GM21529 (cell line): Measurements from ENCODE around the gene FRMD3.
"Not testable (repeated sequence)": the region's sequence is repeated elsewhere in the genome, so short reads cannot be mapped to it uniquely, and the experiment has no call there.

Experiments
- ATAC-seq: cut with Tn5 transposase; IDR thresholded peaks from one replicate; pipeline ENCODE4 v1.9.1; 2021; ENCODE audit not compliant: unreplicated experiment

FRMD3 gene

GRCh38 chr9:83523684-83524083 is 14.5 kb downstream of the FRMD3 start:
- ATAC-seq, result no peak

- no peak for ATAC-seq
Measured at GRCh38 chr9:83521411-83521810, 16.8 kb downstream of the FRMD3 start.

- no peak for ATAC-seq
Measured at GRCh38 chr9:83521011-83521410, 17.2 kb downstream of the FRMD3 start.

GRCh38 chr9:83520292-83520691 is 17.9 kb downstream of the FRMD3 start:
- no peak for ATAC-seq

GRCh38 chr9:83517980-83518379 is 20.2 kb downstream of the FRMD3 start:
- not testable (repeated sequence) for ATAC-seq

GRCh38 chr9:83514767-83515166 is 23.4 kb downstream of the FRMD3 start:
- no peak for ATAC-seq

- ATAC-seq, result no peak
Measured at GRCh38 chr9:83512621-83513020, 25.6 kb downstream of the FRMD3 start.

- ATAC-seq, result peak; percentile 92
Measured at GRCh38 chr9:83511051-83511450, 27.1 kb downstream of the FRMD3 start.

GRCh38 chr9:83509402-83509801 is 28.8 kb downstream of the FRMD3 start:
- ATAC-seq, result no peak

- no peak for ATAC-seq
Measured at GRCh38 chr9:83508067-83508466, 30.1 kb downstream of the FRMD3 start.

GRCh38 chr9:83505282-83505681 is 32.9 kb downstream of the FRMD3 start:
- ATAC-seq, result no peak

- no peak for ATAC-seq
Measured at GRCh38 chr9:83503866-83504265, 34.3 kb downstream of the FRMD3 start.

- ATAC-seq, result no peak
Measured at GRCh38 chr9:83501565-83501964, 36.6 kb downstream of the FRMD3 start.

- ATAC-seq, result no peak
Measured at GRCh38 chr9:83497441-83497840, 40.8 kb downstream of the FRMD3 start.

- ATAC-seq, result no peak
Measured at GRCh38 chr9:83491995-83492394, 46.2 kb downstream of the FRMD3 start.

GRCh38 chr9:83491413-83491812 is 46.8 kb downstream of the FRMD3 start:
- no peak for ATAC-seq

- no peak for ATAC-seq
Measured at GRCh38 chr9:83489961-83490360, 48.2 kb downstream of the FRMD3 start.

GRCh38 chr9:83484990-83485389 is 53.2 kb downstream of the FRMD3 start:
- ATAC-seq, result no peak

GRCh38 chr9:83483223-83483622 is 55.0 kb downstream of the FRMD3 start:
- no peak for ATAC-seq

GRCh38 chr9:83479765-83480164 is 58.4 kb downstream of the FRMD3 start:
- no peak for ATAC-seq

- no peak for ATAC-seq
Measured at GRCh38 chr9:83477571-83477970, 60.6 kb downstream of the FRMD3 start.

- ATAC-seq, result no peak
Measured at GRCh38 chr9:83477120-83477519, 61.1 kb downstream of the FRMD3 start.

- ATAC-seq, result no peak
Measured at GRCh38 chr9:83476513-83476912, 61.7 kb downstream of the FRMD3 start.

- ATAC-seq, result no peak
Measured at GRCh38 chr9:83475741-83476140, 62.5 kb downstream of the FRMD3 start.
